Trophoblast cell (in vitro differentiated cells and primary cell): Measurements from ENCODE around the gene NDE1.
"Not testable (repeated sequence)": the region's sequence is repeated elsewhere in the genome, so short reads cannot be mapped to it uniquely, and the experiment has no call there.

Experiments used
- DNase-seq, 2 donors: peaks; one replicate each; pipeline ENCODE4 v3.0.0-alpha.2; 2016
- H2AFZ ChIP-seq: 2 replicates; pipeline ENCODE4 v1.6.1; 2013; ENCODE audit warnings: low read length, moderate library complexity, mild to moderate bottlenecking; ENCODE audit not compliant: insufficient read depth, poor library complexity
- H2AK5ac ChIP-seq: 2 replicates; pipeline ENCODE4 v1.6.1; 2013; ENCODE audit warnings: mild to moderate bottlenecking, low read length
- H2BK120ac ChIP-seq: 2 replicates; pipeline ENCODE4 v1.6.1; 2013; ENCODE audit warnings: low read length, mild to moderate bottlenecking, moderate library complexity; ENCODE audit not compliant: insufficient read depth, poor library complexity
- H2BK12ac ChIP-seq: 2 replicates; pipeline ENCODE4 v1.6.1; 2013; ENCODE audit warnings: mild to moderate bottlenecking, low read length, moderate library complexity
- H2BK5ac ChIP-seq: 2 replicates; pipeline ENCODE4 v1.6.1; 2013; ENCODE audit warnings: low read length, low read depth, moderate library complexity, mild to moderate bottlenecking; ENCODE audit not compliant: poor library complexity
- H3K14ac ChIP-seq: 2 replicates; pipeline ENCODE4 v1.6.1; 2013; ENCODE audit warnings: mild to moderate bottlenecking, low read length
- H3K18ac ChIP-seq: 2 replicates; pipeline ENCODE4 v1.6.1; 2013; ENCODE audit warnings: mild to moderate bottlenecking, low read length
- H3K23ac ChIP-seq: 2 replicates; pipeline ENCODE4 v1.6.1; 2013; ENCODE audit warnings: low read length
- H3K27ac ChIP-seq: 2 replicates; pipeline ENCODE4 v1.5.1; 2013; ENCODE audit warnings: low read depth, mild to moderate bottlenecking, inconsistent platforms, low read length, moderate library complexity
- H3K27me3 ChIP-seq: 2 replicates; pipeline ENCODE4 v1.6.1; 2013; ENCODE audit warnings: inconsistent platforms, mild to moderate bottlenecking, low read length, moderate library complexity; ENCODE audit not compliant: insufficient read depth
- H3K36me3 ChIP-seq, 2 experiments: 1 replicate in 1 of 2; 2 replicates in 1 of 2; pipeline ENCODE4 v1.6.1; 2013; ENCODE audit warnings: low read length in 2 of 2, mild to moderate bottlenecking in 2 of 2, moderate library complexity in 1 of 2; ENCODE audit not compliant: insufficient read depth in 2 of 2, control insufficient read depth in 1 of 2
- H3K4ac ChIP-seq: 2 replicates; pipeline ENCODE4 v1.6.1; 2013; ENCODE audit warnings: low read depth, mild to moderate bottlenecking, low read length, moderate library complexity
- H3K4me1 ChIP-seq, 2 experiments: 1 replicate in 1 of 2; 2 replicates in 1 of 2; pipeline ENCODE4 v1.6.1; 2013; ENCODE audit warnings: low read length in 2 of 2, mild to moderate bottlenecking in 2 of 2, moderate library complexity in 1 of 2; ENCODE audit not compliant: insufficient read depth in 2 of 2, control insufficient read depth in 1 of 2
- H3K4me2 ChIP-seq: 2 replicates; pipeline ENCODE4 v1.6.1; 2013; ENCODE audit warnings: inconsistent platforms, mild to moderate bottlenecking, low read length, moderate library complexity
- H3K4me3 ChIP-seq: 2 replicates; pipeline ENCODE4 v1.5.1; 2013; ENCODE audit warnings: mild to moderate bottlenecking, low read depth, low read length, inconsistent platforms
- H3K79me1 ChIP-seq: one replicate; pipeline ENCODE4 v1.6.1; 2013; ENCODE audit warnings: low read length
- H3K79me2 ChIP-seq: 2 replicates; pipeline ENCODE4 v1.6.1; 2013; ENCODE audit warnings: low read length, mild to moderate bottlenecking; ENCODE audit not compliant: control insufficient read depth, insufficient read depth, poor library complexity
- H3K9ac ChIP-seq: 2 replicates; pipeline ENCODE4 v1.6.1; 2013; ENCODE audit warnings: mild to moderate bottlenecking, low read length
- H3K9me3 ChIP-seq: 2 replicates; pipeline ENCODE4 v1.6.1; 2013; ENCODE audit warnings: low read depth, mild to moderate bottlenecking, control low read depth, inconsistent platforms, low read length; ENCODE audit not compliant: insufficient read depth
- H4K12ac ChIP-seq: 2 replicates; pipeline ENCODE4 v1.6.1; 2013; ENCODE audit warnings: low read depth, mild to moderate bottlenecking, low read length, moderate library complexity
- H4K8ac ChIP-seq: 2 replicates; pipeline ENCODE4 v1.6.1; 2013; ENCODE audit warnings: low read depth, mild to moderate bottlenecking, low read length, moderate library complexity
- H4K91ac ChIP-seq: one replicate; pipeline ENCODE4 v1.6.1; 2013; ENCODE audit warnings: low read depth, mild to moderate bottlenecking, low read length, moderate library complexity
- WGBS: extraction: QIAGEN DNeasy Blood & Tissue Kit; methylation state at CpG from one replicate; pipeline ENCODE4 v1.1.7; 2013; ENCODE audit warnings: missing lambda C conversion rate; ENCODE audit not compliant: insufficient read length, insufficient coverage; ENCODE audit errors: extremely low coverage; 5-methylcytosine and 5-hydroxymethylcytosine counted together

NDE1 gene

DNA sequence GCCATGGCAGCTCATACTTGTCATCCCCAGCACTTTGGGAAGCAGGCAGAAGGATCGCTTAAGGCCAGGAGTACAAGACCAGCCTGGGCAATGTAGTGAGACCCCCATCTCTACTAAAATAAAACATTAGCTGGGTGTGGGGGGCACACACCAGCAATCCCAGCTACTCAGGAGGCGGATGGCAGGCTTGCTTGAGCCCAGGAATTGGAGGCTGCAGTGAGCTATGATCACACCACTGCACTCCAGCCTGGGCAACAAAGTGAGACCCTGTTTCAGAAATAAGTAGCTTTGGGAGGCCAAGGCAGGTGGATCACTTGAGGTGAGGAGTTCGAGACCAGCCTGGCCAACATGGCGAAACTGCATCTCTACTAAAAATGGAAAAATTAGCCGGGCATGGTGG is 77.7 kb downstream of the NDE1 start:
- not testable (repeated sequence) for H2BK12ac ChIP-seq, H3K4me3 ChIP-seq, H3K4me1 ChIP-seq, H4K91ac ChIP-seq, H3K9me3 ChIP-seq, H3K9ac ChIP-seq, H3K79me2 ChIP-seq, H2AK5ac ChIP-seq, H3K27ac ChIP-seq, H4K12ac ChIP-seq, H3K27me3 ChIP-seq, H3K23ac ChIP-seq, H3K18ac ChIP-seq, H3K79me1 ChIP-seq, H4K8ac ChIP-seq, DNase-seq, H3K14ac ChIP-seq, H3K4me2 ChIP-seq, H2AFZ ChIP-seq, H2BK5ac ChIP-seq, H2BK120ac ChIP-seq, H3K4ac ChIP-seq
- peaks cover 9 to 11% of the 10 kb centered on the region in 2 experiments for H3K36me3 ChIP-seq
- no CpG with 5 or more reads among the region's 5 CpGs for WGBS

DNA sequence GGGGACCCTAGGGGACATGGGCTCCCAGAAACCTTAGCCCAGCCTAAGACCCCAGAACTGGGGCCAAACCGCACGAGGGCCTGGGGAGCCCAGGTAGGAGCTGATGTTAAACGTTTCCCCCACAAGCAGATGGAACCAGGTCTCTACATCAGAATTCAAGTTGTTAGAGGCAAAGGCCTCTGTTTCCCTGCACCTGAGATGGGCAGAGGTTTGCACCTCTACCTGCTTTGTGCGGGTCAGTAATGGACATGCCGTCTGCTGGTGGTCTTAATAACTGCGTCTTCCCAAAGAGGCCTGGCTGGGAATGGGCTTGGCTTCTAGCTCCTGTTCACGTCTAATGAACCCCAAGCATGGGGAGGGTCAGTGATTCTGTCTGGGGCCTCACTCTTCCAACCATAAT is 79.1 kb downstream of the NDE1 start:
- H3K4ac ChIP-seq: no peak overlapping the region
- H3K27me3 ChIP-seq: no peaks in the 10 kb centered on the region
- H3K79me1 ChIP-seq: no peaks in the 10 kb centered on the region
- H3K79me2 ChIP-seq: no peaks in the 10 kb centered on the region
- H2BK5ac ChIP-seq: no peak overlapping the region
- no peak overlapping the region for H4K91ac ChIP-seq
- H2BK120ac ChIP-seq: no peak overlapping the region
- H3K9ac ChIP-seq: no peak overlapping the region
- H3K9me3 ChIP-seq: no peaks in the 10 kb centered on the region
- no CpG with 5 or more reads among the region's 7 CpGs for WGBS
- no peak overlapping the region for H2AK5ac ChIP-seq
- H4K8ac ChIP-seq: no peak overlapping the region
- no peak overlapping the region for H3K4me3 ChIP-seq
- H3K4me2 ChIP-seq: no peak overlapping the region
- no peak overlapping the region for H2AFZ ChIP-seq
- no peak overlapping the region for H2BK12ac ChIP-seq
- H3K27ac ChIP-seq: no peak overlapping the region
- H3K4me1 ChIP-seq: no peaks in the 10 kb centered on the region
- no peak overlapping the region for H3K18ac ChIP-seq
- DNase-seq: no peak
- no peak overlapping the region for H4K12ac ChIP-seq
- H3K14ac ChIP-seq: no peak overlapping the region
- no peak overlapping the region for H3K23ac ChIP-seq
- H3K36me3 ChIP-seq: peaks cover 9% of the 10 kb centered on the region in 2 experiments

DNA sequence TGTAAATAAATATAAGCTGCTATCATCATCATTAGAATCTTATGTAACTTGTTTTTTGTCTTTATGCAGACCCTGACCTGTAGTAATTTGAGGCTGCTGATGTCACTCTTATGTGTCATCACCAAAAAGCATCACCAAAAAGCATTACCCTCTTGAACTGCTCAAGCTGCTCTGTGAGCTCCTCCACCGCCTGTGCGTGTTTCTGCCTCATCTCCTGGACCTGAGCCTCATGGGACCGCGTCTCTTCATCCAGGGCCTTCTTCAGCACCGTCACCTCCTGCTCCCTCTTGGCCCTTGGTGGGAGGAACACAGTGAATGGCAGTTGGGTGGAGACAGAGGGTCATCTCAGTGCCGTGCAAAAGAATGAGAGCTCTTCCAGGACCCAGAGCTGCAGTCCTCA is 82.4 kb downstream of the NDE1 start:
- H3K79me1 ChIP-seq: no peaks in the 10 kb centered on the region
- H3K23ac ChIP-seq: no peak overlapping the region
- H3K27me3 ChIP-seq: no peaks in the 10 kb centered on the region
- no peak overlapping the region for H2BK120ac ChIP-seq
- no peaks in the 10 kb centered on the region for H3K79me2 ChIP-seq
- H2BK12ac ChIP-seq: no peak overlapping the region
- H3K9ac ChIP-seq: no peak overlapping the region
- H4K12ac ChIP-seq: no peak overlapping the region
- H3K4ac ChIP-seq: no peak overlapping the region
- no peaks in the 10 kb centered on the region for H3K4me1 ChIP-seq
- no peak overlapping the region for H4K91ac ChIP-seq
- no peak overlapping the region for H2AK5ac ChIP-seq
- no peaks in the 10 kb centered on the region for H3K9me3 ChIP-seq
- no peak overlapping the region for H3K27ac ChIP-seq
- H3K4me2 ChIP-seq: no peak overlapping the region
- no peak overlapping the region for H3K4me3 ChIP-seq
- no peak overlapping the region for H2AFZ ChIP-seq
- H4K8ac ChIP-seq: no peak overlapping the region
- H3K14ac ChIP-seq: no peak overlapping the region
- no peak overlapping the region for H2BK5ac ChIP-seq
- WGBS: no CpG with 5 or more reads among the region's 6 CpGs
- H3K18ac ChIP-seq: no peak overlapping the region
- no peak for DNase-seq
- peaks cover 0 to 1% of the 10 kb centered on the region in 2 experiments for H3K36me3 ChIP-seq

DNA sequence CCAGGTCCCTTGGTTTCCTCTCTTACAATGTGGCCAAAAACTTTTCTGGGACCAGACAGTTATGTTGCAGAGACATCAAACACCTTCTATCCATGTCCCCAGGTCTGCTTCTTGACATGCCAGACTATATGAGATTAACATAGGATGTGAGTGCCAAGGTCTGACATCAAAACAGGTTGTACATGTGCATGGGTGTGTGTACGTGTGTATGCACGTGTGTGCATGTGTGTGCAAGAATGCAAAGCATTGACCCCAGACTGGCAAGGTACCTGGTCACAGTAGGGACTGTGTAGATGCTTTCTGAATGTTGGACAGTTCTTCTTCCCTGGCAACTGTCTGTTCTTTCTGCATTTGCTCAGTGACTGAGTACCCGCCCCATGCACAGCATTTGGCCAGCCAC is 85.6 kb downstream of the NDE1 start:
- Histone ChIP-seq H2AFZ (no peak overlapping the region), H4K8ac (no peak overlapping the region), H3K79me1 (no peaks in the 10 kb centered on the region), H4K91ac (no peak overlapping the region), H4K12ac (no peak overlapping the region), H3K14ac (no peak overlapping the region), H2AK5ac (no peak overlapping the region), H3K36me3 (no peaks in the 10 kb centered on the region), H3K4me2 (no peak overlapping the region), H3K9me3 (no peaks in the 10 kb centered on the region), H3K27me3 (no peaks in the 10 kb centered on the region), H3K4me3 (no peak overlapping the region), H3K18ac (no peak overlapping the region), H2BK12ac (no peak overlapping the region), H3K4ac (no peak overlapping the region), H2BK5ac (no peak overlapping the region), H3K9ac (no peak overlapping the region), H3K79me2 (no peaks in the 10 kb centered on the region), H3K23ac (no peak overlapping the region), H3K4me1 (no peaks in the 10 kb centered on the region), H2BK120ac (no peak overlapping the region), H3K27ac (no peak overlapping the region)
- DNase-seq: no peak
- no CpG with 5 or more reads among the region's 3 CpGs for WGBS
